OCI-LY7 (cell line): Measurements from ENCODE around the gene LRRC59. TPM values are rescaled to one million over a fixed set of nuclear protein-coding genes. Genes with fewer than 3 reads are reported as not detected.

Experiments
- BruUV-seq: library from RNA; stranded (reverse); fragments of 400-500 nt; replicated peaks from 2 replicates; lab custom pipeline; 2021; lab: Mats Ljungman, UMichigan
- CTCF ChIA-PET: fragments of 300-600 bp; sonication (Branson Sonifier 250); formaldehyde crosslinking; loops from one replicate; lab custom pipeline; 2022; ENCODE audit warnings: antibody characterized with exemption; ENCODE audit not compliant: unreplicated experiment; lab: Charles Lee
- POLR2A ChIA-PET: fragments of 300-600 bp; sonication (Branson Sonifier 250); formaldehyde crosslinking; loops from one replicate; lab custom pipeline; 2022; ENCODE audit warnings: antibody characterized with exemption; lab: Charles Lee
- DNase-seq: peaks from one replicate; pipeline ENCODE4 v3.0.0-alpha.2; 2015; ENCODE audit warnings: low spot score
- H2AFZ ChIP-seq: fragments of 200-600 bp; sonication (generic), shearing (Covaris generic); 2 replicates; pipeline ENCODE4 v1.6.1; 2014; ENCODE audit warnings: mild to moderate bottlenecking, antibody characterized with exemption, low read length, moderate library complexity
- H3K27ac ChIP-seq: fragments of 200-600 bp; sonication (generic); 2 replicates; pipeline ENCODE4 v1.5.1; 2014; ENCODE audit warnings: mixed run types, low read depth, mild to moderate bottlenecking, moderate library complexity, low read length, inconsistent platforms; ENCODE audit not compliant: poor library complexity, severe bottlenecking
- H3K36me3 ChIP-seq: fragments of 200-600 bp; sonication (generic); 2 replicates; pipeline ENCODE4 v1.6.1; 2014; ENCODE audit warnings: mild to moderate bottlenecking, antibody characterized with exemption, low read length, moderate library complexity, mixed read lengths; ENCODE audit not compliant: insufficient read depth
- H3K4me1 ChIP-seq: fragments of 200-600 bp; sonication (generic); 2 replicates; pipeline ENCODE4 v1.5.1; 2014; ENCODE audit warnings: mild to moderate bottlenecking, low read length; ENCODE audit not compliant: insufficient read depth, poor library complexity, severe bottlenecking
- H3K4me2 ChIP-seq: fragments of 200-600 bp; sonication (generic); 2 replicates; pipeline ENCODE4 v1.6.1; 2014; ENCODE audit warnings: mild to moderate bottlenecking, low read length
- H3K4me3 ChIP-seq: fragments of 200-600 bp; sonication (generic); 2 replicates; pipeline ENCODE4 v1.5.1; 2014; ENCODE audit warnings: mild to moderate bottlenecking, low read depth, low read length; ENCODE audit not compliant: poor library complexity, severe bottlenecking
- H3K79me2 ChIP-seq: fragments of 200-600 bp; sonication (generic); 2 replicates; pipeline ENCODE4 v1.6.1; 2016; ENCODE audit warnings: low read depth, mild to moderate bottlenecking, low read length, moderate library complexity, mixed read lengths; ENCODE audit not compliant: insufficient read depth
- H3K9me2 ChIP-seq: fragments of 200-600 bp; sonication (generic); 2 replicates; pipeline ENCODE4 v1.6.1; 2016; ENCODE audit warnings: mild to moderate bottlenecking, low read length, mixed read lengths; ENCODE audit not compliant: insufficient read depth
- H3K9me3 ChIP-seq: fragments of 200-600 bp; sonication (generic); 2 replicates; pipeline ENCODE4 v1.6.1; 2014; ENCODE audit warnings: mild to moderate bottlenecking, mixed run types, low read length, mixed read lengths
- H4K20me1 ChIP-seq: fragments of 200-600 bp; sonication (generic); 2 replicates; pipeline ENCODE4 v1.6.1; 2014; ENCODE audit warnings: mild to moderate bottlenecking, antibody characterized with exemption, low read length, moderate library complexity, mixed read lengths; ENCODE audit not compliant: insufficient read depth
- CTCF ChIP-seq: fragments of 200-600 bp; sonication (generic); conservative IDR thresholded peaks from 2 replicates; pipeline ENCODE4 v1.5.1; 2014; ENCODE audit warnings: mild to moderate bottlenecking, antibody characterized with exemption, low read length, moderate library complexity, mixed read lengths
- EZH2phosphoT487 ChIP-seq: fragments of 200-600 bp; sonication (generic); IDR thresholded peaks from 2 replicates; pipeline ENCODE4 v1.6.1; 2018; ENCODE audit warnings: low read depth, borderline replicate concordance, mild to moderate bottlenecking, mixed run types, antibody characterized with exemption, low read length, moderate library complexity, mixed read lengths
- intact Hi-C: fragments of 100-400 bp; cut with micrococcal nuclease; formaldehyde crosslinking; loops from one replicate; pipeline ENCODE4 v1.10.0; 2022; ENCODE audit not compliant: unreplicated experiment
- total RNA-seq, 2 experiments: library from RNA; depleted of rRNA in 1 of 2; stranded (reverse); fragments of >200 nt in 1 of 2; shearing (Covaris generic) in 1 of 2; gene quantifications; 2 replicates each; pipeline ENCODE4 v1.2.3, GENCODE V29; 2014 to 2022

LRRC59 gene
- total RNA-seq, 2 experiments from 2014 or later, result 87.4 to 125 TPM

DNA sequence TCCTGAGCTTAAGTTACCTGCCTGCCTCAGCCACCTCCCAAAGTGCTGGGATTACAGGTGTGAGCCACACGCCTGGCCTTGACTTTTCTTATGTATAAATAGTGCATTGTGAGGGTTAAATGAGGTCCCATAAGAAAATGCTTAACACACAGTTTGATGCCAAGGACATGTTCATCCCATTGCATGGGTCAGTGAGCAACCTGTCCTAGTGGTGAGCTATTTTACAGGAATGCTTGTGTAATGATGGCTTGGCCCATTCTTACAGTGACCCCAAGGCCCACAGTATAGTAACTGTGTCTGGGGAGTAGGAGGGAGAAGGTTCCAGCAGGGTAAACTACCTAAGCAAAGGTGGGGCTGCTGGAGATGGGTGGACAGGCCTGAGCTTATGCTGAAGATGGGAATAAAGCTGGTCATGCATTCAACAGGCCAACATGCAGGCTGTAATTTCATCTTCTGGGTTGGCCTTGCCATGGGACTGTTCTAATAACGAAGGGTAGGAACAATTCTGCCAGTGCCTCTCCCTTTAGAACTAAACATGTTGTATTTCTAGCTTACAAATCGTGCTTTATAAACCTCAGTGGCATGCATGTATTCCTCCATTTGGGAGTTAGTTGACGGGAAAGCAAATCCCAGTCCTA lies 34.9 kb upstream of the LRRC59 start:
- H3K9me2 ChIP-seq, result no peaks in the 10 kb centered on the region
- intact Hi-C loops, result no loop called here
- ChIA-PET CTCF (interaction anchor here (0.6 kb wide), 1 partner anchor 232 kb away, joined by 4 read pairs; no protein-coding TSS in a partner anchor), POLR2A (interaction anchor here (1.1 to 1.7 kb wide), 2 partner anchors 11 to 13 kb away, joined by 3 to 7 read pairs; no protein-coding TSS in a partner anchor)
- no peak overlapping the region for H3K4me2 ChIP-seq
- H2AFZ ChIP-seq, result no peak overlapping the region
- no peaks in the 10 kb centered on the region for H3K79me2 ChIP-seq
- DNase-seq, result no peak
- no peaks in the 10 kb centered on the region for H4K20me1 ChIP-seq
- no peak overlapping the region for H3K27ac ChIP-seq
- peaks cover 8% of the 10 kb centered on the region for H3K4me1 ChIP-seq
- H3K36me3 ChIP-seq, result peaks cover 3% of the 10 kb centered on the region; the same call in 1 of the 2 replicates
- TF ChIP-seq CTCF (no peak), EZH2phosphoT487 (no peak)
- no TSS peak for BruUV-seq
- no peak overlapping the region for H3K4me3 ChIP-seq
- no peaks in the 10 kb centered on the region for H3K9me3 ChIP-seq

DNA sequence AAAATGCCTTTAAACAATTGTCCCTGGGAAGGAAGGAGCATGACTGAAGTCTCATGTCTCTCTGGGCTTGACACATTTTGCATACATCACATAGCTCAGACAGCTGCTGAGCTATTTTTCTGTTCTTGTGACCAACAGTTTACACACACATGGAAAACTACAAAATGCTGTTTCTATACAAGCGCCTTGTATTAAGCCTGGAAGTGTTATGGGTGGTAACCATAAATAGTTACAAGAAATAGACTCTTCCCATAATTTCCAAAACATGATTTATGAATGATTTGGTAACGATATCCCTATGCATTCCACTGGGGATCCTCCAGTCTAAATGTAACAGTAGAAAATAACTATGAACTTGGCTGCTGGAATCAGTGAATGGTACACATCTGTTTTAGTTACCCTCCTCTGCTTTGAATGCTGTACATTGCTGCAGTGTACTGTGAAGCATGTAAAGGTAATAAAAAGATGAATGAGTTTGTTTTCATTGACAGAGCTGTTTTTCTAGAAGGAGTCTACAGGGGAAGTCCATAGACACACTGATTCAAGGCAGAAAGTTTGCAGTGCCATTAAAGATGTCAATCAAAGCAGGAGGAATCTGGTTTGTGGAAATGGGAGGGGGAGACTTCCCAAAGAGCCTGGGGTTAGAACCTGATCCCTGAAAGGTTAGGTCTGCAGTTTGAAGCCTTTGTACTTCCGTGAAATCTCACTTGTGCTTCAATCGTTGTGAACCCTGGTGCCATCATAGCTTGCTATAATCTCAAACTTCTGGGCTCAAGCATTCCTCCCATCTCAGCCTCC lies 33.7 kb upstream of the LRRC59 start:
- ChIA-PET CTCF (interaction anchor here (1.1 kb wide), 1 partner anchor 11 kb away, joined by 3 read pairs; no protein-coding TSS in a partner anchor), POLR2A (interaction anchor here (0.6 to 1.7 kb wide), 4 partner anchors 9 to 1061 kb away, joined by 3 to 7 read pairs (median 5); no protein-coding TSS in a partner anchor)
- Histone ChIP-seq H2AFZ (no peak overlapping the region), H3K36me3 (no peaks in the 10 kb centered on the region), H4K20me1 (no peaks in the 10 kb centered on the region), H3K9me3 (no peaks in the 10 kb centered on the region), H3K9me2 (no peaks in the 10 kb centered on the region), H3K27ac (no peak overlapping the region), H3K4me2 (no peak overlapping the region), H3K4me3 (no peak overlapping the region), H3K79me2 (no peaks in the 10 kb centered on the region), H3K4me1 (peaks cover 16% of the 10 kb centered on the region)
- TSS peak; percentile 10 for BruUV-seq
- TF ChIP-seq EZH2phosphoT487, result no peak
- TF ChIP-seq CTCF, result no peak
- intact Hi-C loops, result no loop called here
- no peak for DNase-seq
